Measurements from ENCODE around the gene ADAMTS18. TPM values are rescaled to one million over a fixed set of nuclear protein-coding genes. Genes with fewer than 3 reads are reported as not detected.

Gene ADAMTS18
- total and polyA plus RNA-seq, 9 of the 15 experiments (the other 6 are each of a cell fraction or from before 2014, with no cell fraction given), result not detected

DNA sequence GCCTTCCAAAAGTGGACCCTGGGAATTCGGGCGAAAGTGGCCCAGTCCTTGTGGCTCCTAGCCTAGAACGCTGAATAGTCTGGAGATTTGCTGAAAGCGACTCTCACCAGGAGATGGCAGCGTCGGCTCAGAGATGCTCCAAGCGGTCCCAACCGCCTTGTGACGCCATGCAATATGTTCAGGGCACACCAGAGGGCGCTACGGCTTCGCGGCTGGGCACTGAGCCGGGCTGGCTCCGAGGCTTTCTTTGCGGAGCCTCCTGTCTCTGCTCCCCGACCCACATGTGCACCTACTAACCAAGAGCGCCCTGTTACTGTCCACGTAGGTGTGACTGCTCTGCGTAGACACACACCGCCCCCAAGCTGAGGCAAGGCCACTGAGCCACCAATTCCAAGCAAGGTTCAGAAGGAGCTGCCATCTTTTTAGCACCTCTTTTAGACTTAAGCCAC lies 198.7 kb downstream of the ADAMTS18 start (continued):
- TF ChIP-seq ZNF407 (IDR thresholded peaks at IDR 0.05; ENCODE audit: low read depth), result no peak
- TF ChIP-seq RFX5 (IDR thresholded peaks at IDR 0.05; ENCODE audit: low read depth, low read length), result no peak
- no peak for TF ChIP-seq SPI1 (IDR thresholded peaks at IDR 0.05; ENCODE audit: borderline replicate concordance, low read depth, low read length)
- peak; percentile 97 for TF ChIP-seq ARID2 (IDR thresholded peaks at IDR 0.05)
- TF ChIP-seq TFAP4 (CRISPR knock-in tag; IDR thresholded peaks at IDR 0.05; ENCODE audit: borderline replicate concordance), result peak; percentile 73
- 0 out of 4 replicates have a peak, but pooled peaks of 1 of the 2 experiments have one; percentile 42 for TF ChIP-seq MLLT1 (IDR thresholded peaks at IDR 0.05)
- no peak for TF ChIP-seq MITF (IDR thresholded peaks at IDR 0.05)
- peak; percentile 91 for TF ChIP-seq CREM (IDR thresholded peaks at IDR 0.05; ENCODE audit: low read depth)
- TF ChIP-seq ZHX1 (conservative IDR thresholded peaks at IDR 0.05; ENCODE audit: low read length), result 0 out of 2 replicates have a peak, but pooled peaks have one; percentile 51
